ENCODE data around the gene OR51B2.
"Not testable (repeated sequence)": the region's sequence is repeated elsewhere in the genome, so short reads cannot be mapped to it uniquely, and the experiment has no call there.

Gene OR51B2, protein sequence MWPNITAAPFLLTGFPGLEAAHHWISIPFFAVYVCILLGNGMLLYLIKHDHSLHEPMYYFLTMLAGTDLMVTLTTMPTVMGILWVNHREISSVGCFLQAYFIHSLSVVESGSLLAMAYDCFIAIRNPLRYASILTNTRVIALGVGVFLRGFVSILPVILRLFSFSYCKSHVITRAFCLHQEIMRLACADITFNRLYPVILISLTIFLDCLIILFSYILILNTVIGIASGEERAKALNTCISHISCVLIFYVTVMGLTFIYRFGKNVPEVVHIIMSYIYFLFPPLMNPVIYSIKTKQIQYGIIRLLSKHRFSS

DNA sequence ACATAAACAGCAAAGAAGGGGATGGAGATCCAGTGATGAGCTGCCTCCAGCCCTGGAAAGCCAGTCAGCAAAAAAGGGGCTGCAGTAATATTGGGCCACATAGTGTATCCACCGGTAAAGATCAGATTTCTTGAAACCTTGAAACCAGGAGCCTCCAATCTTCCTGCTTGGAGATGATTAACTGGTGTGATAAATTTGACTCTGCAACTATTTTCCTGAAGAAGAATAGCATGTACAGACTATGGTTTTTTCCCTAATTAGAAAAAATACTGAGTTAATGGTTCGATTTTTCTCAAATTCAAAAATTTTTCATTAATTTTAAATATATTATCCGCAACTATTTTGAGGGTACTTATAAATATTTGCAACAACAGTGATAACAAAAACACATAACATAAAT, at the start of gene OR51B2:
Gene OR51B2 (minus strand): TSS at position 101 of the 400 bp plus-strand sequence. CDS start 0 bp downstream, at position 101.
- no peak for DNase-seq

DNA sequence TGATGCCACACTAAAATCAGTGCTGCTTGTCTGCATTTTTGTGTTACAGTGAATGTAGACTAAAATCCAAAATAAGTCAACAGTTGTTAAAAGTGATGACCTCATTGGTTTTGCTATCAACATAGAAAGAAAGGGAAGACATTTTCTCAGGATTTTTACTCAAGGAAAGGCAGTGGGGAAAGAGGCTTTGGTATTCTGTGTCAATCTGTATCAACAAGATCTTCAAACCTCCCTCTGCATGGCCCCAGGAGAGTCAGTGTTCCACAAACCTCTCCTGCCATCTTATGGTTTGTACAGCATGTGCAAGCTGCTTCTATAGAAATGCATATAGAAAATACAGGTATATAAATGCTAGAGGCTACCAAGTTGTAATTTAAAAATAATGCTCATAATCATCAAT, 45.7 kb upstream of the OR51B2 start:
- no peak for DNase-seq

DNA sequence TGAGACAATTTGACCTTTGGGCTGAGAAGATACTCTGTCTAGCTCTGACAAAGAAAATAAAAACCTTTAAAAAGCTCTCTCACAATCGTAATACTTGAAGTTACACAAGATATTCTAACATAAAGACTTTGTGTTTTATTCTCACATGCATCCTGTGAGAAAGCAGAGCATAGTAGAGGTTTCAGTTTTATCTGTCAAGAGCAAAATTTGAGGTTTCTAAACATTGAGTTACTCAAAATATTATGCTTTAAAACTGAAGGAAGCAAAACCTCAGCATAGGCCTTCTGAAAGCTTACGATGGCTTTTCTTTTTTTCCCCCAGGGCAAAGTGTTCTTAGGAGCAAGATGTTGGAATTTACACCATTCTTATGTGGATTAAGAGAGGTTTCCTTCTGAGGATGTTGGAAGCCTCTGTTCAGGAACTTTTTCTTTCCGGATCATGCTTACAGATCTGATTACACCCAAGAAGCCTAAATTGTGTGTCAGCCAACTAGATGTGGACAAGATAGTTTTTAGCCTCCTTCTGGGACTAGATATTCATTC, 44.5 kb upstream of the OR51B2 start:
- DNase-seq: no peak

DNA sequence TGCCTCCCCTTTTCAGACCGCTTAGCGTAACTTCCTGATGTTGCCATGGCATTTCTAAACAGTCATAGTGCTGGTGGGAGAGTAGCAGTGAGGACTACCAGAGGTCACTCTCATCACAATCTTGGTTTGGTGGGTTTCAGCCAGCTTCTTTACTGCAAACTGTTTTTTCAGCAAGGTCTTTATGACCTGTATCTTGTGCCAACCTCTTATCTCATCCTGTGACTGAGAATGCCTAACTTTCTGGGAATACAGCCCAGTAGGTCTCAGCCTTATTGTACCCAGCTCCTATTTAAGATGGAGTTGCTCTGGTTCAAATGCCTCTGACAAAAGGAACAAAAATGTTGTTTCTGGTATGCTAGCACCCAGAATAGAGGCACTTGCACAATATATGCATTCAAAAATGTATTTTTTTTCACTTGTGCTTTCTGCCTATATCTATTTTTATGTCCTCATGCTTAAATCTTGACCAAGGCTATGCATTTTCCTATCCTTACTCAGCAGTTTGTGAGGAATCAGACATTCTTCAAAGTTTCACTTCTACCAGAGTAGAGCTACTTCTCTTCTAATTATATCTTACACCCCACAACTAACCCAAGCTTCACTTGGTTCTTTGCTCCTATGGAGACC, 43.5 kb upstream of the OR51B2 start:
- no peak for DNase-seq

DNA sequence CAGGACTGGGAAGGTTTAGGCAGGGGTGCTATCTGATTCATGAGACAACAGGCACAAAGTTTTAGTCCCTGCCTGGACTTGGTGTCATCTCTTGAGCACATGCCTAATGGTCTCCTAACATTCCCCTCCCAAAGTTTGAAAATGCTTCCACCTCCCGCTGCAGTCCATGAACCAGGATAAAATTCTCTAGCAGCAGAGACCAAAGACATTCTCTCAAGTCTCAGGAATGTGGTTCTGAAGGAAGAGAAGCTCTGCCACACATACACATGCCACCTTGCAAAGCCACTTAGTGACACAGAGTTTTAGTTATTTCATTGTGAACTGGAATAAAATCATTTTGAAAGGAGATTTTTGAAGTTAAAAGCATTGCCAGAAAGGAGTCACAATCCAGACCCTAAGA, 42.8 kb upstream of the OR51B2 start:
- DNase-seq: no peak

DNA sequence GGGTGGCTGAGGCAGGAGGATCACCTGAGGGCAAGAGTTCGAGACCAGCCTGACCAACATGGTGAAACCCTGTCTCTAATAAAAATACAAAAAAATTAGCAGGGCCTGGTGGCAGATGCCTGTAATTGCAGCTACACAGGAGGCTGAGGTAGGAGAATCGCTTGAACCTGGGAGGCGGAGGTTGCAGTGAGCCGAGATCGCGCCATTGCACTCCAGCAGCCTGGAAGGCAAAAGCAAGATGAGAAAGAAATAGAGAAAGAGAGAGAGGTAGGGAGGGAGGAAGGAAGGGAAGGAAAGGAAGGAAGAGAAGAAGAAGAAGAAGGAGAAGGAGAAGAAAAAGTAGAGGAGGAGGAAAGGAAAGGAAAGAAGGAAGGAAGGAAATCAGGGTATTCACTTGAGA, 42.3 kb upstream of the OR51B2 start:
- DNase-seq: not testable (repeated sequence)

DNA sequence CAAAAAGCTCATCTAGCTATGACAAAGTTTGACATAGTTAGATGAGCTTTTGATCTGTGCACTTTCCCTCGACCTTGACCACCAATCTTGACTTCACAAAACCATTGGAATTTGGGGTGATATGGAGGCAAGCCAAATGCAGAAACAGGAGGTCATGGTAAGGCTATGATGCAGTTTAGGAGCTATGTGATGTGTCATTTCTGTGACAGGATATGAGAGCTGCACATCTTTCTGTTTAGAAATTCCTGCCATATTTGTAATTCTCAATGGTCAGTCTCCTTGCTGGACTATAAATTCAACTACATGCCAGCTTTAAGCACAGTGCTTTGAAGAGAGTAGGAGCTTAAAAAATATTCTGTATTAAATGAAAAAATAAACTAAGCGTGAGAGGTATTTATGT, 40.1 kb upstream of the OR51B2 start:
- DNase-seq: no peak

DNA sequence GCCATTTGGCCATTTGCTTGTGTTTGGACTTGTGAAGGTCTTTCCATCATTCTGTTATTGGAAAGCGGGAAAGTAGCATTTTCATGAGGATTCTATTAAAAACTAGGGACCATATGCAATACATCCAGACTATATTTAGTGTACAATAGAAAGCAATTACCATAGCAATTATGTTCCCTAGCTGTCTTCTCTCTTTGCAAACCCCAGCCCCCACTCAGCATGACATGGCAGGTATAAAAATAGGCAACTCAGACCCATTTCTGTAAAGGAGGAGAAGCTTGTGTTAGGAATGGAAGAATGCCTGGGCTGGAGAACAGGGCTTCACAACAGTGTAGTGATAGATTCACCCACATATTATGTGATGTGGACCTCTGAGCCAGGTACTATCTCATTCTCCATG, 39.6 kb upstream of the OR51B2 start:
- DNase-seq: no peak

DNA sequence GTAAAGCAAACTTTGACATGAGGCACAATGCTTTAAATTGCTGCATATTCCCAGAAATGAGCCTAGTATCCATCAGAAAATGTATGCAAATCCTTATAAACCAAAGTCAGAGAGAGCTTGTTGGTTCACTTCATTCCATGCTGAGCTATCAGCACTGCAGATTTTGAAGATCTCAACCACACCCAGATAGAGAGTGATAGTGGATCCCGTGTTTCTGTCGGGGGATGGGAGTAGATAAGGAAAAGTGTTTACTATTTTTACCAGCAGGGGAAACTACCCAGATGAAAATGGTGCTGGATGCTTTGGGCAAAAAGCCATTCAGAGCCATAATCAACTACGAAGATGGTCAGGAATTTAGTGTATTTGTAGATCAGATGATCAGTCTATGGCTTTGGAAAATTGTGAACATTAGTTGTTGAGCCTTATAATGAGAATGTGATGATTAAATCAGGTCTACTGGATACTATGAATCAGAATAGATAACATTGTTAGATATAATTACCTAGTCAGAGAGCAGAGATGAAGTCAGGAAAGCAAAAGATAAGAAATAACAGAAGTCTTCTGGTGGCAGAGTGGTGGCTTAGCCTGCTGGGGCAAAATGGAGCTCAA, 38.0 kb upstream of the OR51B2 start:
- DNase-seq: no peak

DNA sequence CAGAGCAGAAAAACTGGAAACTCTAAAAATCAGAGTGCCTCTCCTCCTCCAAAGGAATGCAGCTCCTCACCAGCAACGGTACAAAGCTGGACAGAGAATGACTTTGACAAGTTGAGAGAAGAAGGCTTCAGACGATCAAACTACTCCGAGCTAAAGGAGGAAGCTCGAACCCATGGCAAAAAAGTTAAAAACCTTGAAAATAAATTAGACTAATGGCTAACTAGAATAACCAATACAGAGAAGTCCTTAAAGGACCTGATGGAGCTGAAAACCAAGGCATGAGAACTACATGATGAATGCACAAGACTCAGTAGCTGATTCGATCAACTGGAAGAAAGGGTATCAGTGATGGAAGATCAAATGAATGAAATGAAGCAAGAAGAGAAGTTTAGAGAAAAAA, 31.9 kb upstream of the OR51B2 start:
- not testable (repeated sequence) for DNase-seq

DNA sequence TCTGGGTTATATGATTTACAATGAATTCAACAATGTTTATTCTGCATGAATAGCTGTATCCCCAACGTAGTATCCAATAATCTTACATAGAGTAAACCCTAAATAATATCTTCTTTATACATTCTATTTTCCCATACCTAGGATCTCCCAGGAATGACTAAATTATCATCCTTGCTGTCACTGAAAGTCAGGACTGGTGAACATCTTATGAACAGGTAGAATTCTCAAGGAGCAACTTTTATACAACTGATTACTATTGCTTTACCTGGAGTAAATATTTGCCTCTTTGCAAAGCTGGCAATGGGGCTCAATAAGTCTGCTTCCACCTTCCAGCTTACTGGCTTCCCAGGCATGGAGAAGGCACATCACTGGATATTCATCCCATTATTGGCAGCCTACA, 27.1 kb upstream of the OR51B2 start, which contains the start of gene OR51B6:
Gene OR51B6 (plus strand): TSS at position 301 of the 400 bp plus-strand sequence. CDS start 0 bp downstream, at position 301.
- no peak for DNase-seq

DNA sequence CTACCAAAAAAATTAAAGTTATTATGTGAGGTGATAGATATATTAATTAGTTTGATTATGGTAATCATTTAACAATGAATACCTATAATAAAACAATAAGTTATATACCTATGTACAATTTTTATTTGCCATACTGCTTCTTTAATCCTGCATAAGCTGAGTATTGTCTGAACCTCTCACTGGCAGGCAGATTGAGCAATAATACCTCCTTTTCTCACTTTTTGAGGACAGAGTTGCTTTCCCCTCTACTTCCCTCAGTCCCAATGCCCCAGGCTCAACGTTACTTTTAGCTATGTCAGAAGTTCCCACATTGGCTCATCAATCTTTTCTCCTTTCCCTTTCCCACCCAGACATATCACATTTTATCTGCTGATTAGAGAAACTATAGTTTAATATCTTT, 25.5 kb upstream of the OR51B2 start:
- no peak for DNase-seq

DNA sequence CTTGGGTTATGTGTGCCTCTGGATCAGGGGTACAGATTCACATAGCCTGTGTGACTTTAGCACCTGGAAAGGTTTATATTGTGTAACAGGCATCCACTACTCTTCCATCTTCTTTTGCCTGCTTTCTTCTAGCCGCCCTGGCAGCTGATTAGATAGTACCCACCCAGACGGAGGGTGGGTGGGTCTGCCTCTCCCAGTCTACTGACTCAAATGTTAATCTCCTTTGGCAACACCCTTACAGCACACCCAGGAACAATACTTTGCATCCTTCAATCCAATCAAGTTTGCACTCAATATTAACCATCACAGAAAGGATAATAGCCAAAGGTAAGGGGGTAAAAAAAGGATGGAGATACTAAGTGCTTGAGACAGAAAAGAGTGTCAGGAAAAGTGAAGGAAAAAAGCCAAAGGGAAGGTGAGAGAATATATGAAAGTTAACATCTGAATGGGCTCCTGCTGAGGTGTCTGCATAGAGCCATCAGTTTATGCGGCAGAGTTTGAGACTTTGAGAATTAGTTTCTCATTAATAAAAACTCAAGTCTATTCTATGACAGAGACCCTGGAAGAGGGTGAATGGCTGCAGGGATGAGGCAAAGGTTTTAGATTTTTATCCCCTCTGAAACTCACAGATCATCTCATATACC, 24.6 kb upstream of the OR51B2 start:
- DNase-seq: no peak

DNA sequence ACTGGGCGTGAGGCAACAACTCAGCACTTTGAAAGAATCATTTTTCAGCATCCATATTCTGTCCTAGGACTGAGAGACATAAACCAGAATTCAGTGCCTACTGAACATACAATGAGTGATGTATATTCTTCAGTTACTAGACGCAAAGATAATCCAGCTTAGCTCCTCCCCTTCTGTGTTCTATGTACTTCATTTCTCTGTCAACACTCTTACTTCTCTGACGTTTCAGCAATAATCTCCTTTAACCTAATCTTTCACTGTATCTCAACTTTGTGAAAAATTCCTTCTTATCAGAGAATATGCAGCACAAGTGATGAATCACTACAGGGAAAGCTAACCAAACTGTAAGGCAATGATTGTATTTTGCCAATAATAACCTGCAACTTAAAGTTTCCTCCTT, 21.7 kb upstream of the OR51B2 start:
- DNase-seq: no peak

DNA sequence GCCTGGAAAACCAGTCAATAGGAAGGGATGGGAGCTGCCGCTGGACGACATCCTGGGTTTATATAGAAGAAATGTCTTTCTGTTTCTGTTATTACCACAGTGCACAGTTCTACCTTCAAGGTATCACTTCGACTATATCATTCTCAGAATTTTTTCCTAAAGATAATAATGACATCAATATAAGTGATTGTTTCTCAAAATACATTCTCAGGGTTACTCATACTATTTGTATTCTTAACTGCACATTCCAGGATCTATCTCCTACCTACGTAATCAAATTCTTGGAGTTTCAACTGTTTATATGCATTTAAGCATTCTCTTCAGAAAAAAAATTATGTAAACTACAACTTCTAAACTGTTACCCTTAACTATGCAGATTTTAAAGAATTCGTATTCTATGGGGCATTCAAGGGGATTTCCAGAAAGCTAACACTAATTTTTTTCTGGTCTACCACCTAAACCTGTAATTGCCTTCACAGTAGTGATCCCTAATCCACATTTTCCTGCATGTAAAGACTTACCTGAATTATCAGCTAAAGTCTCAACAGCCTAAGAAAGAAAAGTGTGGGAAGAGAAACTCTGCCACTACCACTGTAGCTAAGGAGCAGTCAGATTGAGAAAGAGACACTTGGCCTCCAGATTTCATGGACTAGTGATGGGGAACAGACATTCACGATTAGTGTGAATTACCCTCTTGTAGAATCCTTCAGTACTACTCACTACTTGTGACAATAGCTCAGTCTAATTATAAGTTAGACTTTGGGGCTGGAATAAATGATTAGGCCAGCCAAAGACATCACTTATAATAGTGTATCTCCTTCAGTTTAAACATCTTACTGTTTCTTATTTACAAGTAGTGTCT, 19.6 kb upstream of the OR51B2 start, which contains the start of gene OR51B5:
Gene OR51B5 (minus strand): TSS at position 51 of the 862 bp plus-strand sequence. CDS start 0 bp downstream, at position 51.
- DNase-seq: no peak

DNA sequence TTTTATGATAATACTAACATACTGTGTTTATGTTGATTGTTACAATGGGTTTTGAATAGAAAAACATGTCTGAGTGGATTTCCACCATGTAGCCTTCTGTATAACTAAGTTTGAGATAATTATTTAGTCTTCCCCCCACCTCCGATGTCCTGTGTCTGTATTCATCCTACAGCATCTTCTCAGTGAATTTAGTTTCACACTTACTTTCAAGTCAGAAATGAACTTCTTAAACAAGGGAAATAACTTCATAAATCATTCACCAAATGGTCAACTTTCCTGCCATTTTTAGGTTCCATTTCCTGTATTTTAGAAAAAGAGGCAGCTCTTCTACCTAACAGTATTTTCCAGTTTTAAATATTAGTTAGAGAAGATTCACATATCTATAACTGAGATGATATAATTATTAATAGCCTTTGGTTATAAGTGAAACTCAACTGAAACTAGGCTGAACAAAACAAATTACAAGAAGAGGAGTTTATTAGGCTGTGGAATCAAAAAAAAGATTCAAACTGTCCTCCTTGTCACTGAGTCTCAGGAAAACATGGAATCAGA, 15.8 kb upstream of the OR51B2 start:
- no peak for DNase-seq

DNA sequence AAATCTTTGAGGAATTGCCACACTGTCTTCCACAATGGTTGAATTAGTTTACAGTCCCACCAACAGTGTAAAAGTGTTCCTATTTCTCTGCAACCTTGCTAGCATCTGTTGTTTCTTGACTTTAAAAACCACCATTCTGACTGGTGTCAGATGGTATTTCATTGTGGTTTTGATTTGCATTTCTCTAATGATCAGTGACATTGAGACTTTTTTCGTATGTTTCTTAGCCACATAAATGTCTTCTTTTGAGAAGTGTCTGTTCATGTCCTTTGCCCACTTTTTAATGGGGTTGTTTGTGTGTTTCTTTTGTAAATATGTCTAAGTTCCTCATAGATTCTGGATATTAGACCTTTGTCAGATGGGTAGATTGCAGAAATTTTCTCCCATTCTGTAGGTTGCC, 13.2 kb upstream of the OR51B2 start:
- DNase-seq: not testable (repeated sequence)

DNA sequence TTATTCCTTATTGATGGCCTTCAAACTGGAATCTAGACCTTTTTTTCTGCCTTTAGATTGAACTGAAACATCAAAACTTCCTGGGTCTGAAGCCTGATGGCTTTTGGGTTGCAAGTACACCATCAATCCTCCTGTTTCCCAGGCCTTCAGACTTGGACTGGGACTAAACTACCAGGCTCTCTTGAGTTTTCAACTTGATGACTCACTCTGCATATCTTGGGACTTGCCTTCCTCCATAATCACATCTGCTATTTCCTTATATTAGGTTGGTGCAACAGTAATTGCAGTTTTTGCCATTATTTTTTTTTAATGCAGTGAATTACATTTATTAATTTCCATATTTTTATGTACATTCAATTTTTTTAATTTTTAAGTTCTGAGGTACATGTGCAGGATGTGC, 12.2 kb upstream of the OR51B2 start:
- DNase-seq: no peak

DNA sequence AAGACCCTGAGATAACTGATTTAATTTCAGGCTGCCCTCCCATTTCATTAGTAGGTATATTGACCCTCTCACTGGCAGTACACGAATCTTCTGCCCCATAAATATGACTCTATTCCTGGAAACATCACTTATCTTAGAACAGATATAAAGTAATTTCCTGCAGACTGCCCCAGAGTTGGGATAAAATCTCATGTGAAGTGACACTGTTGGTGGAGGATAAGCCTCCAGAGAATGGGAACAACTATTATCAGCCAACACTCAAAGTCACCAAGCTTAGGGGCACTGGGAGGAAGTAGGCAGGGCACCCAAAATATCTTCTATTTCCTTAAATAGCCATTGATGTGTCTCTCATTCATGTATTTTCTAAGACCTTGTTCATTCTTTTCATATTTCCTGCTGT, 11.1 kb upstream of the OR51B2 start:
- DNase-seq: no peak

DNA sequence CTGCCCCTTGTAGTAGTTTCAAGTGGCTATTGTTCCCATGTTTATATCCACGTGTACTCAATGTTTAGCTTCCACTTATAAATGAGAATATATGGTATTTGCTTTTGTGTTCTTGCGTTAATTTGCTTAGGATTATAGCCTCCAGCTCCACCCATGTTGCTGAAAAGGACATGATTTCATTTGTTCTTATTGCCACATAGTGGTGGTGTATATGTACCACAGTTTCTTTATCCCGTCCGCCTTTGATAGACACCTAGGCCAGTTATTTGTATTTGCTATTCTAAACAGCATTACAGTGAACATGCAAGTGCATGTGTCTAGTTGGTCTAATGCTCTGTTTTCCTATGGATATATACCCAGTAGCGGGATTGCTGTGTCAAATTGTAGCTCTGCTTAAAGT, 6.8 kb downstream of the OR51B2 start:
- no peak for DNase-seq

DNA sequence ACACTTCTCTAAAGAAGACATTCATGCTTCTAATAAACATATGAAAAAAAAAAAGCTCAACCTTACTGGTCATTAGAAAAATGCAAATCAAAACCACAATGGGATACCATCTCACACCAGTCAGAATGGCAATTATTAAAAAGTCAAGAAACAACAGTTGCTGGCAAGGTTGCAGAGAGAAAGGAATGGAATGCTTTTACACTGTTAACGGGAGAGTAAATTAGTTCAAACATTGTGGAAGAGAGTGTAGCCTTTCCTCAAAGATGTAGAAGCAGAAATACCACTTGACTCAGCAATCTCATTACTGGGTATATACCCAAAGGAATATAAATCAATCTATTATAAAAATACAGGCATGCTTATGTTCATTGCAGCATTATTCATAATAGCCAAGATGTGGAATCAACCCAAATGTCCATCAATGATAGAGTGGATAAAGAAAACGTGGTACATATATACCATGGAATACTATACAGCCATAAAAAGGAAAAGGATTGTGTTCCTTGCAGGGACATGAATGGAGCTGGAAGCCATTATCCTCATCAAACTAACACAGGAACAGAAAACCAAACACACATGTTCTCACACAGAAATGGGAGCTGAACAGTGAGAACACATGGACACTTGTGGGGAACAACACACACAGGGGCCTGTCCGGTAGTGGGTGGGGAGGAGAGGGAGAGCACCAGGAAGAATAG, 10.6 kb downstream of the OR51B2 start:
- not testable (repeated sequence) for DNase-seq
